Measurements from ENCODE around the gene OR1L6. TPM values are rescaled to one million over a fixed set of nuclear protein-coding genes. Genes with fewer than 3 reads are reported as not detected.

Gene OR1L6
- polyA plus RNA-seq, 1 of the 3 experiments (the other 2 are of a cell fraction), result not detected

DNA sequence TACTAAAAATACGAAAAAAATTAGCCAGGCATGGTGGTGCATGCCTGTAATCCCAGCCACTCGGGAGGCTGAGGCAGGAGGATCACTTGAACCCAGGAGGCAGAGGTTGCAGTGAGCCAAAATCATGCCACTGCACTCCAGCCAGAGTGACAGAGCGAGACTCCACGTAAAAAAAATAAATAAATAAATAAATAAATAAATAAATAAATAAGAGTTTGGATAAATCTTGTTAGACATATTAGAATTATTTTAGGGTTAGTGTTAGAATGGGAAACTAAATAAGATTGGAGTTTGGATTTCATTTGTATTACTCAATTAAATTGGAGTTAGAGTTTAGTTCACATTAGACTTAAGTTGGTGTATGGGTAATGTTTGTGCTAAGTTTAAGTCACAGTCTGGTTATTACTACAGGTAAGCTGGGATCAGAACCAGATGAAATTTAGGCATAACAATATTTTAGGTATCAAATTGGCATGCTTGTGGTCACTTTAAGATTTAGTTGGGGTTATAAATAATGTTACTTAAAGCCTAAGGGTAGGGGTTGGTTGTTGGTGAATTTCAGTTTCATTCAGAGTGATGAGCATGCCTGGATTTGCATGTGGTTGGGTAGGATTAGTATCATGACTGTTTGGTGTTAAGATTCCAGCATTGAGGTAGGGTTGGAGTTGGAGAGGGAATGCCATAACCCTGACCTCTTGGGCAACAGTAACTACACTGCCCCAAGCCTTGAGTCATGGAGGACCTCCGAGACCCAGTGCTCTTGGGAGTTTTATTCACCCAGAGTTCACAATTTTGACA, 50.0 kb downstream of the OR1L6 start:
- no peak overlapping the region for H3K9ac ChIP-seq
- no peaks in the 10 kb centered on the region for H4K20me1 ChIP-seq (ENCODE audit: insufficient read depth)
- CTCF ChIA-PET, result no interaction called here
- no peak overlapping the region for H3K4me3 ChIP-seq (ENCODE audit: low read depth in 2 of 2, low read length in 1 of 2)
- H3K36me3 ChIP-seq (replicated peaks in 1 of 2; ENCODE audit: control insufficient read depth in 1 of 2, insufficient read depth in 2 of 2, low read length in 1 of 2), result no peaks in the 10 kb centered on the region
- H3K9me3 ChIP-seq, result no peaks in the 10 kb centered on the region
- H3F3A ChIP-seq (replicated peaks; ENCODE audit: insufficient read depth), result no peaks in the 10 kb centered on the region
- no peak overlapping the region for H2AFZ ChIP-seq (ENCODE audit: low read depth)
- POLR2A ChIA-PET, result no interaction called here
- no peaks in the 10 kb centered on the region for H3K4me1 ChIP-seq (ENCODE audit: control insufficient read depth in 1 of 2, insufficient read depth in 2 of 2, low read depth in 1 of 2, low read length in 1 of 2)
- no peaks in the 10 kb centered on the region for H3K79me2 ChIP-seq (ENCODE audit: insufficient read depth)
- 24% methylated on average over 5 of the region's 5 CpGs for WGBS (ENCODE audit: low lambda C conversion rate)
- no peak for DNase-seq
- TF ChIP-seq NFIC (IDR thresholded peaks at IDR 0.05; ENCODE audit: borderline replicate concordance) (no peak), GABPA (IDR thresholded peaks at IDR 0.05; ENCODE audit: low read depth) (no peak), ELF1 (IDR thresholded peaks at IDR 0.05) (no peak), TCF12 (IDR thresholded peaks at IDR 0.05) (no peak), MEF2A (IDR thresholded peaks at IDR 0.05; ENCODE audit: borderline replicate concordance, low read depth) (no peak), EZH2phosphoT487 (IDR thresholded peaks at IDR 0.05; ENCODE audit: borderline replicate concordance, low read depth) (no peak), PBX3 (IDR thresholded peaks at IDR 0.05) (no peak), FOSL2 (IDR thresholded peaks at IDR 0.05; ENCODE audit: borderline replicate concordance, low read depth) (no peak), RCOR1 (IDR thresholded peaks at IDR 0.05; ENCODE audit: low read length) (no peak), NRF1 (IDR thresholded peaks at IDR 0.05; ENCODE audit: low read depth, low read length) (no peak), YY1 (IDR thresholded peaks at IDR 0.05; ENCODE audit: low read depth) (no peak), RAD21 (IDR thresholded peaks at IDR 0.05; ENCODE audit: low read length) (no peak), JUND (IDR thresholded peaks at IDR 0.05) (no peak)
- TF ChIP-seq, protein P1, sequence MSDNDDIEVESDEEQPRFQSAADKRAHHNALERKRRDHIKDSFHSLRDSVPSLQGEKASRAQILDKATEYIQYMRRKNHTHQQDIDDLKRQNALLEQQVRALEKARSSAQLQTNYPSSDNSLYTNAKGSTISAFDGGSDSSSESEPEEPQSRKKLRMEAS (IDR thresholded peaks at IDR 0.05; ENCODE audit: low read depth), result no peak
- TF ChIP-seq, protein P2, sequence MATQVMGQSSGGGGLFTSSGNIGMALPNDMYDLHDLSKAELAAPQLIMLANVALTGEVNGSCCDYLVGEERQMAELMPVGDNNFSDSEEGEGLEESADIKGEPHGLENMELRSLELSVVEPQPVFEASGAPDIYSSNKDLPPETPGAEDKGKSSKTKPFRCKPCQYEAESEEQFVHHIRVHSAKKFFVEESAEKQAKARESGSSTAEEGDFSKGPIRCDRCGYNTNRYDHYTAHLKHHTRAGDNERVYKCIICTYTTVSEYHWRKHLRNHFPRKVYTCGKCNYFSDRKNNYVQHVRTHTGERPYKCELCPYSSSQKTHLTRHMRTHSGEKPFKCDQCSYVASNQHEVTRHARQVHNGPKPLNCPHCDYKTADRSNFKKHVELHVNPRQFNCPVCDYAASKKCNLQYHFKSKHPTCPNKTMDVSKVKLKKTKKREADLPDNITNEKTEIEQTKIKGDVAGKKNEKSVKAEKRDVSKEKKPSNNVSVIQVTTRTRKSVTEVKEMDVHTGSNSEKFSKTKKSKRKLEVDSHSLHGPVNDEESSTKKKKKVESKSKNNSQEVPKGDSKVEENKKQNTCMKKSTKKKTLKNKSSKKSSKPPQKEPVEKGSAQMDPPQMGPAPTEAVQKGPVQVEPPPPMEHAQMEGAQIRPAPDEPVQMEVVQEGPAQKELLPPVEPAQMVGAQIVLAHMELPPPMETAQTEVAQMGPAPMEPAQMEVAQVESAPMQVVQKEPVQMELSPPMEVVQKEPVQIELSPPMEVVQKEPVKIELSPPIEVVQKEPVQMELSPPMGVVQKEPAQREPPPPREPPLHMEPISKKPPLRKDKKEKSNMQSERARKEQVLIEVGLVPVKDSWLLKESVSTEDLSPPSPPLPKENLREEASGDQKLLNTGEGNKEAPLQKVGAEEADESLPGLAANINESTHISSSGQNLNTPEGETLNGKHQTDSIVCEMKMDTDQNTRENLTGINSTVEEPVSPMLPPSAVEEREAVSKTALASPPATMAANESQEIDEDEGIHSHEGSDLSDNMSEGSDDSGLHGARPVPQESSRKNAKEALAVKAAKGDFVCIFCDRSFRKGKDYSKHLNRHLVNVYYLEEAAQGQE (IDR thresholded peaks at IDR 0.05; ENCODE audit: low read depth, low read length), result no peak
- TF ChIP-seq, protein P3, sequence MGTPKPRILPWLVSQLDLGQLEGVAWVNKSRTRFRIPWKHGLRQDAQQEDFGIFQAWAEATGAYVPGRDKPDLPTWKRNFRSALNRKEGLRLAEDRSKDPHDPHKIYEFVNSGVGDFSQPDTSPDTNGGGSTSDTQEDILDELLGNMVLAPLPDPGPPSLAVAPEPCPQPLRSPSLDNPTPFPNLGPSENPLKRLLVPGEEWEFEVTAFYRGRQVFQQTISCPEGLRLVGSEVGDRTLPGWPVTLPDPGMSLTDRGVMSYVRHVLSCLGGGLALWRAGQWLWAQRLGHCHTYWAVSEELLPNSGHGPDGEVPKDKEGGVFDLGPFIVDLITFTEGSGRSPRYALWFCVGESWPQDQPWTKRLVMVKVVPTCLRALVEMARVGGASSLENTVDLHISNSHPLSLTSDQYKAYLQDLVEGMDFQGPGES (IDR thresholded peaks at IDR 0.05; ENCODE audit: low read depth, low read length), result no peak
- TF ChIP-seq, protein P4, sequence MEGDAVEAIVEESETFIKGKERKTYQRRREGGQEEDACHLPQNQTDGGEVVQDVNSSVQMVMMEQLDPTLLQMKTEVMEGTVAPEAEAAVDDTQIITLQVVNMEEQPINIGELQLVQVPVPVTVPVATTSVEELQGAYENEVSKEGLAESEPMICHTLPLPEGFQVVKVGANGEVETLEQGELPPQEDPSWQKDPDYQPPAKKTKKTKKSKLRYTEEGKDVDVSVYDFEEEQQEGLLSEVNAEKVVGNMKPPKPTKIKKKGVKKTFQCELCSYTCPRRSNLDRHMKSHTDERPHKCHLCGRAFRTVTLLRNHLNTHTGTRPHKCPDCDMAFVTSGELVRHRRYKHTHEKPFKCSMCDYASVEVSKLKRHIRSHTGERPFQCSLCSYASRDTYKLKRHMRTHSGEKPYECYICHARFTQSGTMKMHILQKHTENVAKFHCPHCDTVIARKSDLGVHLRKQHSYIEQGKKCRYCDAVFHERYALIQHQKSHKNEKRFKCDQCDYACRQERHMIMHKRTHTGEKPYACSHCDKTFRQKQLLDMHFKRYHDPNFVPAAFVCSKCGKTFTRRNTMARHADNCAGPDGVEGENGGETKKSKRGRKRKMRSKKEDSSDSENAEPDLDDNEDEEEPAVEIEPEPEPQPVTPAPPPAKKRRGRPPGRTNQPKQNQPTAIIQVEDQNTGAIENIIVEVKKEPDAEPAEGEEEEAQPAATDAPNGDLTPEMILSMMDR (IDR thresholded peaks at IDR 0.05), result no peak
- no peaks in the 10 kb centered on the region for H3K27me3 ChIP-seq (ENCODE audit: insufficient read depth)
- no peaks in the 10 kb centered on the region for H3K9me2 ChIP-seq
- H3K27ac ChIP-seq (ENCODE audit: low read depth in 2 of 2, low read length in 1 of 2), result no peak overlapping the region
- no peak overlapping the region for H3K4me2 ChIP-seq
